Karpas-422 (cell line): Measurements from ENCODE around the gene CEP104. TPM values are rescaled to one million over a fixed set of nuclear protein-coding genes. Genes with fewer than 3 reads are reported as not detected.

ENCODE experiments used
- DNase-seq: peaks from one replicate; pipeline ENCODE4 v3.0.0-alpha.2; 2015
- H2AFZ ChIP-seq: fragments of 200-600 bp; sonication (generic); 2 replicates; pipeline ENCODE4 v1.6.1; 2014; ENCODE audit warnings: antibody characterized with exemption, low read length, mixed read lengths
- H3K27ac ChIP-seq: fragments of 200-600 bp; sonication (generic); 2 replicates; pipeline ENCODE4 v1.5.1; 2014; ENCODE audit warnings: mild to moderate bottlenecking, low read length, moderate library complexity
- H3K27me3 ChIP-seq: fragments of 200-600 bp; sonication (generic); 2 replicates; pipeline ENCODE4 v1.6.1; 2014; ENCODE audit warnings: low read length, mixed read lengths
- H3K36me3 ChIP-seq: fragments of 200-600 bp; sonication (generic); 2 replicates; pipeline ENCODE4 v1.6.1; 2014; ENCODE audit warnings: low read length, mixed read lengths; ENCODE audit not compliant: insufficient read depth
- H3K4me1 ChIP-seq: fragments of 200-600 bp; sonication (generic); 2 replicates; pipeline ENCODE4 v1.6.1; 2014; ENCODE audit warnings: mild to moderate bottlenecking, low read length, mixed read lengths
- H3K4me2 ChIP-seq: fragments of 200-600 bp; sonication (generic); 2 replicates; pipeline ENCODE4 v1.6.1; 2014; ENCODE audit warnings: low read length, low read depth, mild to moderate bottlenecking; ENCODE audit not compliant: poor library complexity, severe bottlenecking
- H3K4me3 ChIP-seq: fragments of 200-600 bp; sonication (generic); 2 replicates; pipeline ENCODE4 v1.5.1; 2014; ENCODE audit warnings: mild to moderate bottlenecking, antibody characterized with exemption, low read length, mixed read lengths
- H3K79me2 ChIP-seq: fragments of 200-600 bp; sonication (generic); 2 replicates; pipeline ENCODE4 v1.6.1; 2014; ENCODE audit warnings: mild to moderate bottlenecking, low read length, mixed read lengths
- H3K9ac ChIP-seq: fragments of 200-600 bp; sonication (generic); 2 replicates; pipeline ENCODE4 v1.6.0; 2014; ENCODE audit warnings: low read length
- H3K9me2 ChIP-seq: fragments of 200-600 bp; sonication (generic), shearing (Covaris generic); replicated peaks from 2 replicates; pipeline ENCODE4 v1.6.0; 2014; ENCODE audit warnings: mild to moderate bottlenecking, low read length, moderate library complexity; ENCODE audit not compliant: insufficient read depth
- H3K9me3 ChIP-seq: fragments of 300-700, 200-600 bp; sonication (generic); 2 replicates; pipeline ENCODE4 v1.6.1; 2014; ENCODE audit warnings: low read length, mixed read lengths
- H4K20me1 ChIP-seq: fragments of 200-600 bp; sonication (generic); 2 replicates; pipeline ENCODE4 v1.6.1; 2014; ENCODE audit warnings: mild to moderate bottlenecking, antibody characterized with exemption, low read length, low read depth; ENCODE audit not compliant: insufficient read depth
- total RNA-seq: library from RNA; depleted of rRNA; stranded (reverse); fragments of >200 nt; shearing (Covaris generic); gene quantifications from 2 replicates; pipeline ENCODE4 v1.2.3, GENCODE V29; 2014; ENCODE audit warnings: low replicate concordance

The CEP104 gene
- total RNA-seq, 1 experiment from 2014 or later = 19.9 TPM

DNA sequence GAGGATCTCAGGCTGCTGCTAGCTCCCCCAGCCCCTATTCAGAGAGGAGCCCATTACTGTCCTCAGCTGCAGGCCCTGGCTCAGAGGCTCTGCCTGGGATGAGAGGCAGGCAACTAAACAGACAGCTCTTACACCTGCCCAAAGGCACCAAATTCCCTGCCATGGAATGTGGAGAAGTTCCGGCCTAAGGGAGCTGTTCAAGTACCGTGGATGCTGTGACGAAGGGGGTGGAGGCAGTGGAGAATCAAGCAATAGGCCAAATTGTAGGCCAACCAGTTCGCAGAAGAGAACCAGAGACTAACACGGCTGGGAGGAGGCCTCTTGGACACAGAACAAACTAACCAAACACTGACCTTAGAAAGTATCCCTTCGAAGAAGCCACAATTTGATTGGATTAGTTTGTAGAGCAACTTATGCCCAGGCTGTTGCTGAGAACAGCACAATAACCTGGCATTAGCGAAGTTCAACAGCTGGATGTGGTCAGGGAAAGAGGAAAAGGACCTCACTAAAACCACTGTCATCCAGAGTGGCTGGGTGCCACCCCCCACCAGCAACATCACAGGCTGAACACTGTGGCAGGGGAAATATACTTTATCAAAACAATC lies 39.5 kb upstream of the CEP104 start:
- Histone ChIP-seq H4K20me1 (peaks cover 16% of the 10 kb centered on the region; the same call in 1 of the 2 replicates), H3K4me2 (no peak overlapping the region), H2AFZ (no peak overlapping the region), H3K79me2 (peaks cover 72% of the 10 kb centered on the region), H3K9me2 (no peaks in the 10 kb centered on the region), H3K4me3 (no peak overlapping the region), H3K27me3 (no peaks in the 10 kb centered on the region), H3K9me3 (no peaks in the 10 kb centered on the region), H3K9ac (no peak overlapping the region), H3K27ac (no peak overlapping the region), H3K36me3 (peaks cover 13% of the 10 kb centered on the region), H3K4me1 (peaks cover 31% of the 10 kb centered on the region)
- DNase-seq = no peak

DNA sequence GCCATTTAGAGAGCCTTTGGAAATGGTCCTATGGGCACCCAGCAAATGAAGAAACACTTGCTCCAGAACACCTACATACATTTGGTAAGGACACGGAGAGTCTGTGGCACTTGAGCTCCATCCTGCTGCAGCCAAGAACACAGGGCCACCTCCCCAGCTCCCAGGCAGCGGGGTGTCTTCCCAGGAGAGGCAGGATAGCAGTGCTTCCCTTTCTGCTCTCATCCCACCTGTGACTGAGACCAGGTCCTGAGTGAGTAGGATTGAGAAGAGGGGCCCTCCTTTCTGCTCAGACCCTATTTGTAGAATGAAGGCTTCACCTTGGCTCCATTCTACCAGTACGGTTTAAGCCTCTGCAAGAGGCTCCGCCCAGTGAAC lies 38.9 kb upstream of the CEP104 start:
- no peaks in the 10 kb centered on the region for H3K27me3 ChIP-seq
- no peak overlapping the region for H3K9ac ChIP-seq
- no peak overlapping the region for H3K4me2 ChIP-seq

GRCh38 chr1:3895279-3895950 lies 38.4 kb upstream of the CEP104 start:
- Histone ChIP-seq H3K27ac (no peak overlapping the region), H3K9me3 (no peaks in the 10 kb centered on the region), H2AFZ (no peak overlapping the region), H3K9ac (no peak overlapping the region), H3K4me3 (no peak overlapping the region), H3K9me2 (no peaks in the 10 kb centered on the region), H3K79me2 (peaks cover 72% of the 10 kb centered on the region), H3K27me3 (no peaks in the 10 kb centered on the region), H3K36me3 (peaks cover 19% of the 10 kb centered on the region), H3K4me2 (no peak overlapping the region), H3K4me1 (peaks cover 26% of the 10 kb centered on the region), H4K20me1 (peaks cover 16% of the 10 kb centered on the region; the same call in 1 of the 2 replicates)
- no peak for DNase-seq

More for the DNA sequence above, 38.9 kb upstream of the CEP104 start:
- Histone ChIP-seq H3K4me1 (peaks cover 27% of the 10 kb centered on the region), H3K79me2 (peaks cover 72% of the 10 kb centered on the region), H3K9me2 (no peaks in the 10 kb centered on the region), H4K20me1 (peaks cover 16% of the 10 kb centered on the region; the same call in 1 of the 2 replicates), H3K36me3 (peaks cover 17% of the 10 kb centered on the region), H3K27ac (no peak overlapping the region), H2AFZ (no peak overlapping the region), H3K9me3 (no peaks in the 10 kb centered on the region), H3K4me3 (no peak overlapping the region)
- DNase-seq = no peak

GRCh38 chr1:3894626-3895278 lies 37.7 kb upstream of the CEP104 start:
- Histone ChIP-seq H3K9ac (no peak overlapping the region), H3K4me2 (no peak overlapping the region), H3K36me3 (peaks cover 22% of the 10 kb centered on the region), H3K4me3 (no peak overlapping the region), H3K27ac (no peak overlapping the region), H3K27me3 (no peaks in the 10 kb centered on the region), H3K9me2 (no peaks in the 10 kb centered on the region), H3K9me3 (no peaks in the 10 kb centered on the region), H2AFZ (no peak overlapping the region), H3K79me2 (peaks cover 69% of the 10 kb centered on the region), H4K20me1 (peaks cover 20% of the 10 kb centered on the region; the same call in 1 of the 2 replicates), H3K4me1 (peaks cover 26% of the 10 kb centered on the region)
- DNase-seq = no peak

GRCh38 chr1:3893190-3893589 lies 36.2 kb upstream of the CEP104 start:
- DNase-seq = no peak
- Histone ChIP-seq H3K27me3 (no peaks in the 10 kb centered on the region), H3K9me2 (no peaks in the 10 kb centered on the region), H3K4me3 (no peak overlapping the region), H3K36me3 (peaks cover 24% of the 10 kb centered on the region), H3K9ac (no peak overlapping the region), H4K20me1 (peaks cover 21% of the 10 kb centered on the region; the same call in 1 of the 2 replicates), H3K27ac (no peak overlapping the region), H3K4me1 (peaks cover 14% of the 10 kb centered on the region), H3K9me3 (no peaks in the 10 kb centered on the region), H3K4me2 (no peak overlapping the region), H2AFZ (no peak overlapping the region), H3K79me2 (peaks cover 54% of the 10 kb centered on the region)

DNA sequence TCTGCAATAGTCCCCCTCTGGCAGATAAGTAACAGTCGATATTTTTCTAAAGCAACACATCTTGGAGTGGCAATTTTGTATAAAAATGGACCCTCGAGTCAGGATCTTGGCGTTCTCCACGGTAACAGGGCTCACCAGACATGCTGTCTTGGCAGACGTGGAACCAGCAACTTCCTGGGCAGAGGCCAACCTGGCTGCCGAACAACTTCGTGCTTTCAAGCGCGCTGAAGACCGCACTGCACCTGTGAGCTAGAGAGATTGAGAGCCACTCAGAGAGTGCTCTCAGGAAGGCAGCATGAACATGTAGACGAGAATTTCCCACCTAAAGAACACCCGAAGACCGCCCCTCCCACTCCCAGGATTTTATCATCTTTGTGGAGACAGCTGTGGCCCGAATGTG lies 35.7 kb upstream of the CEP104 start:
- Histone ChIP-seq H3K9me2 (no peaks in the 10 kb centered on the region), H3K4me1 (peaks cover 11% of the 10 kb centered on the region), H3K79me2 (peaks cover 49% of the 10 kb centered on the region), H3K36me3 (peaks cover 20% of the 10 kb centered on the region), H3K4me3 (no peak overlapping the region), H3K27ac (no peak overlapping the region), H3K9me3 (no peaks in the 10 kb centered on the region), H2AFZ (no peak overlapping the region), H3K27me3 (no peaks in the 10 kb centered on the region), H4K20me1 (peaks cover 21% of the 10 kb centered on the region; the same call in 1 of the 2 replicates), H3K9ac (no peak overlapping the region), H3K4me2 (no peak overlapping the region)
- no peak for DNase-seq

GRCh38 chr1:3891329-3891865 lies 34.4 kb upstream of the CEP104 start:
- Histone ChIP-seq H3K4me2 (no peak overlapping the region), H3K27me3 (no peaks in the 10 kb centered on the region), H4K20me1 (peaks cover 18% of the 10 kb centered on the region; the same call in 1 of the 2 replicates), H3K36me3 (peaks cover 20% of the 10 kb centered on the region), H3K4me1 (peaks cover 11% of the 10 kb centered on the region), H3K27ac (no peak overlapping the region), H3K4me3 (no peak overlapping the region), H3K79me2 (peaks cover 36% of the 10 kb centered on the region), H3K9ac (no peak overlapping the region), H2AFZ (no peak overlapping the region), H3K9me3 (no peaks in the 10 kb centered on the region), H3K9me2 (no peaks in the 10 kb centered on the region)
- DNase-seq = no peak
